VCaP (cell line): ENCODE results near the gene SLC18A3.

Experiments
- H3K27ac ChIP-seq: fragments of 450-650 bp; 2 replicates; pipeline ENCODE4 v1.5.1; 2017
- TF ChIP-seq, protein P1 (sequence below): fragments of 450-650 bp; conservative IDR thresholded peaks from 2 replicates; pipeline ENCODE4 v1.5.1; 2017; ENCODE audit warnings: mild to moderate bottlenecking, moderate library complexity

The SLC18A3 gene

DNA sequence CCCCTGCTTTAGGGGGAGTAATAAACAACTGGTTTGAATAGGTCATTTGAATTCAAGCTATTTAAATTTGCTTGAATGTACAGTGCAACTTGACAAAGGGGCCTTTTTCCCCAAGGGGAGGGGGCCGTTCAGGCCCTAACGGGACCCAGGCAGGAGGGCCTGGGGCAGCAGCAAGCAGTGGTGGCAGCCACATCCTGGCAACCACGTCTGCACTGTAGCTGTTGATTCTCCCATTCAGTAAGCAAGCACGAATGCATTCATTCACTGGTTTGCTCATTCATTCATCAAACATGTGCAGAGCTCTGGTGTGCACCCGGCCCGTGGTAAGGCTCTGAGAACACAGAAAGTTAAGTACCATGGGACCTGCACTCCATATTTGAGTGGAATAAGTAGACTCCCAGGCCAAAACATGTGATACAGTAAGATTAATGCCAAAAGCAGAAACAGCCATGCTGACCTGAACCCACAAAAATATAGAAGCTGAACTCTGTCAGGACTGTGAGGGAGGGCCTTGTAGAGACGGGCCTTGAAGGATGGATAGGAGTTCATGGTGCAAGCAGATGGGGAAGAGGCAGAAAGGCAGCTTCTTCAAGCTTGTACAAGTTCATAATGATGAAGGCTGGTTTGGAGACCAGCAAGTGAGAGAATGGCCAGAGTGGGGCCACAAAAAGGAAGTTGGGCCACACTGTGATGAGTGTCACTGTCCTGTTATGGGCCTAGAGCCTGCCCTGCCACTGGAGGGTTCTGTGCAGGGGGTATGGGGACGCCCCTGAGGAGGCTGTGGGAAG lies 40.0 kb downstream of the SLC18A3 start:
- H3K27ac ChIP-seq = no peak overlapping the region
- TF ChIP-seq, protein P1, sequence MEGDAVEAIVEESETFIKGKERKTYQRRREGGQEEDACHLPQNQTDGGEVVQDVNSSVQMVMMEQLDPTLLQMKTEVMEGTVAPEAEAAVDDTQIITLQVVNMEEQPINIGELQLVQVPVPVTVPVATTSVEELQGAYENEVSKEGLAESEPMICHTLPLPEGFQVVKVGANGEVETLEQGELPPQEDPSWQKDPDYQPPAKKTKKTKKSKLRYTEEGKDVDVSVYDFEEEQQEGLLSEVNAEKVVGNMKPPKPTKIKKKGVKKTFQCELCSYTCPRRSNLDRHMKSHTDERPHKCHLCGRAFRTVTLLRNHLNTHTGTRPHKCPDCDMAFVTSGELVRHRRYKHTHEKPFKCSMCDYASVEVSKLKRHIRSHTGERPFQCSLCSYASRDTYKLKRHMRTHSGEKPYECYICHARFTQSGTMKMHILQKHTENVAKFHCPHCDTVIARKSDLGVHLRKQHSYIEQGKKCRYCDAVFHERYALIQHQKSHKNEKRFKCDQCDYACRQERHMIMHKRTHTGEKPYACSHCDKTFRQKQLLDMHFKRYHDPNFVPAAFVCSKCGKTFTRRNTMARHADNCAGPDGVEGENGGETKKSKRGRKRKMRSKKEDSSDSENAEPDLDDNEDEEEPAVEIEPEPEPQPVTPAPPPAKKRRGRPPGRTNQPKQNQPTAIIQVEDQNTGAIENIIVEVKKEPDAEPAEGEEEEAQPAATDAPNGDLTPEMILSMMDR = no peak

- no peak overlapping the region for H3K27ac ChIP-seq
- TF ChIP-seq, protein P1 = no peak
These were observed 40.6 kb downstream of the SLC18A3 start for GRCh38 chr10:49650724-49651034.

- no peak overlapping the region for H3K27ac ChIP-seq
- TF ChIP-seq, protein P1 = no peak
These were observed 41.1 kb downstream of the SLC18A3 start for GRCh38 chr10:49651039-49651835.

DNA sequence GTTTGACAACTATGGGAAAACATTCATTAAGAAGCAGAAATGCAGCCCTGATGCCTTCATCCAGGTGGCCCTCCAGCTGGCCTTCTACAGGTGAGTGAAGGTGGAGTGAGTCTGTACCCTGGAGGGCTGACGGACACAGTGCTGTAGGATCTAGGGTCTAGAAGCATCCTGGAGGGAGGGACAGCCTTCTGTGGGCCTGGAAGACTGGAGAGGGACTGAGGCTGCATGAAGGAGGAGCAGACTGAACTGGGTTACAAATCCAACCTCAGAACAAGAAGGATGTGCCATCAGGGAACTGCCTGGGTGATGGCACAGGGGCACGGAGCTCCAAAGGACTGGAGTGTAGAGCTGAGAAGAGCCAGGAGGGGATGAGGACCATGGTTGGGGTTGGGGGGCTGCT lies 41.8 kb downstream of the SLC18A3 start:
- no peak overlapping the region for H3K27ac ChIP-seq

GRCh38 chr10:49652421-49653272 lies 42.5 kb downstream of the SLC18A3 start:
- H3K27ac ChIP-seq = no peak overlapping the region
- TF ChIP-seq, protein P1 = no peak

More for the DNA sequence above, 41.8 kb downstream of the SLC18A3 start:
- TF ChIP-seq, protein P1 = no peak

DNA sequence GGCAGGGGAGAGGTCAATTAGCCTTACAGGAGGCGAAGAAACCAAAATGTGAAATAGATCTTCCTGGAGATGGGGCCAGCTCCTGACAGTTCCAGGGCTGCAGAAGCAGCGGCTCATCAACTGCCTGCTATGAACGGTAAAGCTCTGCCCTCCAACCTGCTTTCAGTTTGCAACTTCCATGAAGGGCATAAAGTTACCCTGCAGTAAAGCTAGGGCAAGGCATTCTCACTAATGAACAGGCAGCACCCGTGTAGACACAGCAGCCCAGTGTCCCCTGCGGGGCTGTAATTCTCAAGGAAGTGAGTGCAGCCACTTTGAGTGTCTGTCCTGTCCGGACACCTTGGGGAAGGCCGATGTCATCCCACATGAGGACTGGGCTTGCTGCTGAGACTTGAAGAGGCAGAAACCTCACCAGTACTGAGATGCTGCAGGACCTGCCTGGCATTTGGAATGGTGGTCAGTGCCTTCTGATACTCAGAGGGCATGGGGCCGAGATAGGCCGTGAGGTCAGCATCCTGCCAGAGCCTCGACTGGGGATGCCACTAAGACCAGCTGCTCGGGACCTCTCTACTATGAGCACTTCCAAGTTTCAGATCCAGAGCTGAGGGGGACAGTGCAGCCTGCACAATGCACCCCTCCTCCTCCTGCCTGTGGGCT lies 43.3 kb downstream of the SLC18A3 start:
- no peak overlapping the region for H3K27ac ChIP-seq
- TF ChIP-seq, protein P1 = no peak
